Gastroesophageal sphincter (tissue), 4 donors: ENCODE data around the gene BICD1. TPM values are rescaled to one million over a fixed set of nuclear protein-coding genes. Genes with fewer than 3 reads are reported as not detected.
"Not testable (repeated sequence)": the region's sequence is repeated elsewhere in the genome, so short reads cannot be mapped to it uniquely, and the experiment has no call there.

Source experiments
- ATAC-seq: fragments of 150-250 bp; one replicate; pipeline ENCODE4 v1.9.1; 2016; ENCODE audit warnings: mild to moderate bottlenecking, moderate library complexity
- H3K27ac ChIP-seq, 4 donors: fragments of 200-600 bp; sonication (generic) in 3 of 4; 1 replicate in 3 of 4; 2 replicates in 1 of 4; pipeline ENCODE4 v1.5.1; 2016 to 2019
- H3K27me3 ChIP-seq: fragments of 200-600 bp; sonication (generic); one replicate; pipeline ENCODE4 v1.5.1; 2019
- H3K36me3 ChIP-seq, 2 donors: fragments of 200-600 bp; sonication (generic); one replicate each; pipeline ENCODE4 v1.5.1; 2019; ENCODE audit warnings: control low read depth in 1 of 2
- H3K4me1 ChIP-seq, 3 donors: fragments of 200-600 bp; sonication (generic); 1 replicate in 2 of 3; 2 replicates in 1 of 3; pipeline ENCODE4 v1.5.1; 2016 to 2019; ENCODE audit warnings: control low read depth in 2 of 3
- H3K4me3 ChIP-seq, 2 donors: fragments of 200-600 bp; sonication (generic); one replicate each; pipeline ENCODE4 v1.5.1; 2019; ENCODE audit warnings: mild to moderate bottlenecking in 1 of 2, moderate library complexity in 1 of 2
- H3K9me3 ChIP-seq, 3 donors: fragments of 200-600 bp; sonication (generic); one replicate each; pipeline ENCODE4 v1.5.1; 2017 to 2019; ENCODE audit warnings: control low read depth in 2 of 3
- EP300 ChIP-seq: sonication (generic); formaldehyde crosslinking; IDR thresholded peaks from one replicate; pipeline ENCODE4 v1.6.1; 2017; ENCODE audit warnings: antibody characterized with exemption, mild to moderate bottlenecking
- POLR2A ChIP-seq, 2 donors: fragments of 450-650 bp; IDR thresholded peaks; one replicate each; pipeline ENCODE4 v1.6.1; 2017; ENCODE audit warnings: antibody characterized with exemption in 2 of 2, mild to moderate bottlenecking in 2 of 2, moderate library complexity in 1 of 2
- POLR2AphosphoS5 ChIP-seq: sonication (generic); formaldehyde crosslinking; IDR thresholded peaks from one replicate; pipeline ENCODE4 v1.6.1; 2017; ENCODE audit warnings: antibody characterized with exemption
- WGBS, 2 donors: methylation state at CpG; one replicate each; pipeline ENCODE4 v1.1.5; 2018; ENCODE audit warnings: low coverage in 1 of 2; 5-methylcytosine and 5-hydroxymethylcytosine counted together
- total RNA-seq, 4 donors: library from RNA; depleted of rRNA; stranded (reverse); fragments of >200 nt; gene quantifications; one replicate each; pipeline ENCODE4 v1.1.0, GENCODE V29; 2016
- TF ChIP-seq, protein P1 (sequence below), 4 experiments: fragments of 200-600 bp in 2 of 4; fragments of 450-650 bp in 2 of 4; sonication (generic) in 1 of 4; IDR thresholded peaks; one replicate each; pipeline ENCODE4 v1.5.1; 2017 to 2019; ENCODE audit warnings: antibody characterized with exemption in 4 of 4, mild to moderate bottlenecking in 2 of 4, moderate library complexity in 2 of 4

Gene BICD1
- total RNA-seq, 4 donors from 2014 or later, result 3.8 to 22.5 (median 16.3) TPM

DNA sequence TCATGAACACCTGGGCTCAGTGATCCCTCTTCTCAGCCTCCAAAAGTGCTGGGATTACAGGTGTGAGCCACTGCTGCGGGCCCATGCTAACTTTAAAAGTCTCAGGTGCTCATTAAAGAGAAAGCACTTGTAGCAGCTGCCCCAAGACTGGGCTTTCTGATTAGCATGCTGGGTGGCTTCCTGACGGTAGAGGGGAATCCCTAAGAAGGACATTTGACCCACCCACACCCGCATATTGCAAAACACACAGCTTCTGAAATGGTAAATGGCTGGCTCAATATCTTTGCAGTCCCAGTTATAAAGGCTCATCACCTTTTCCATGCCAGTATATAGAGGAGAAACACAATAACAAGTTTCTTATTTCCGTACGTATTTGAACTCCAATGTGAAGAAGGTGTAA is 19.3 kb upstream of the BICD1 start:
- ATAC-seq, result no peak
- Histone ChIP-seq H3K27ac (no peak overlapping the region), H3K4me1 (no peaks in the 10 kb centered on the region), H3K9me3 (no peaks in the 10 kb centered on the region), H3K4me3 (no peak overlapping the region), H3K27me3 (no peaks in the 10 kb centered on the region), H3K36me3 (no peaks in the 10 kb centered on the region)
- TF ChIP-seq POLR2A (IDR thresholded peaks at IDR 0.05), result no peak
- TF ChIP-seq EP300, result no peak
- TF ChIP-seq, protein P1, sequence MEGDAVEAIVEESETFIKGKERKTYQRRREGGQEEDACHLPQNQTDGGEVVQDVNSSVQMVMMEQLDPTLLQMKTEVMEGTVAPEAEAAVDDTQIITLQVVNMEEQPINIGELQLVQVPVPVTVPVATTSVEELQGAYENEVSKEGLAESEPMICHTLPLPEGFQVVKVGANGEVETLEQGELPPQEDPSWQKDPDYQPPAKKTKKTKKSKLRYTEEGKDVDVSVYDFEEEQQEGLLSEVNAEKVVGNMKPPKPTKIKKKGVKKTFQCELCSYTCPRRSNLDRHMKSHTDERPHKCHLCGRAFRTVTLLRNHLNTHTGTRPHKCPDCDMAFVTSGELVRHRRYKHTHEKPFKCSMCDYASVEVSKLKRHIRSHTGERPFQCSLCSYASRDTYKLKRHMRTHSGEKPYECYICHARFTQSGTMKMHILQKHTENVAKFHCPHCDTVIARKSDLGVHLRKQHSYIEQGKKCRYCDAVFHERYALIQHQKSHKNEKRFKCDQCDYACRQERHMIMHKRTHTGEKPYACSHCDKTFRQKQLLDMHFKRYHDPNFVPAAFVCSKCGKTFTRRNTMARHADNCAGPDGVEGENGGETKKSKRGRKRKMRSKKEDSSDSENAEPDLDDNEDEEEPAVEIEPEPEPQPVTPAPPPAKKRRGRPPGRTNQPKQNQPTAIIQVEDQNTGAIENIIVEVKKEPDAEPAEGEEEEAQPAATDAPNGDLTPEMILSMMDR (IDR thresholded peaks at IDR 0.05), result no peak
- TF ChIP-seq POLR2AphosphoS5, result no peak
- 67 to 94% methylated on average over 3 to 4 of the region's 5 CpGs for WGBS, 2 donors

DNA sequence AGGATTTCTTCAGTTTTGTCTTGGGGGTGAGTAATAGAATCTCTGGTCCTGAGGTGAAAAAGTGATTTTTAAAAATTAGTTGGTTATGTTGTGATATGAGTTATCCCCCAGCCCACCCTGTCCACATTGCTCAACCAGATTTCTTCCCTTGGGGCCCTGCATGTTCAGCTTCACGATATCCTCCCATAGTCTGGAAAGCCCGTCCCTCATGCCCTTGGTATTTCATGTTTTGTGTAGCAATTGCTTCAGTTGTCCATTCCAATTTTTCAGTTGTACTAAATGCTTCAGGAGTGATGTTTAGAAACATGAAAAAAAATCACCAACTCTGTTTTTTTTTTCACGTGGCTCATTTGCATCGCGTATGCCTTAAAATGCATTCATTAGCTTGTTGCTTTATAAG is 17.5 kb upstream of the BICD1 start:
- no peak overlapping the region for H3K27ac ChIP-seq
- H3K9me3 ChIP-seq, result no peaks in the 10 kb centered on the region
- no peaks in the 10 kb centered on the region for H3K27me3 ChIP-seq
- no peak overlapping the region for H3K4me3 ChIP-seq
- 83 to 91% methylated on average over 5 of the region's 5 CpGs for WGBS, 2 donors
- H3K36me3 ChIP-seq, result no peaks in the 10 kb centered on the region
- no peak for ATAC-seq
- TF ChIP-seq POLR2A (IDR thresholded peaks at IDR 0.05), result no peak
- H3K4me1 ChIP-seq, result no peaks in the 10 kb centered on the region

DNA sequence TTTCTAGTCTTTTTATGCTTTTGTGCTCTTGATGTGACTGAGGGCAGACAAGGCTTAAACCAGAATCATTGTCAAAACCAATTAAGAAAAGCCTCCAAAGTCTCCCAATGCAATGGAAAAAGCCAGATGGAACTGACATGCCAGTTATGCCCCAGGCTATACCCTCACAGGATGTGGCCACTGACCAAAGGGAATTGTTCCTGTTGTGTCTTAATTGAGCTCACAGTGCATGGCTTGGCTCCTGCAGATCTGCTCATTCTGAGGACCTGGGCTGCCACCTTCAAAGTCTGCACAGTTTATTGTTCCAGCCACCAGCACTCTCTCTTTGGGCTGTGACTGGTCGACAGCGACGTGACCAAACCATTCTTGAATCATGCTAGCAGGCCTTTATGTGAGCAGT is 17.1 kb upstream of the BICD1 start:
- Histone ChIP-seq H3K27me3 (no peaks in the 10 kb centered on the region), H3K4me1 (no peaks in the 10 kb centered on the region), H3K36me3 (no peaks in the 10 kb centered on the region), H3K27ac (no peak overlapping the region), H3K9me3 (no peaks in the 10 kb centered on the region), H3K4me3 (no peak overlapping the region)
- ATAC-seq, result no peak
- TF ChIP-seq, protein P1 (IDR thresholded peaks at IDR 0.05), result no peak
- TF ChIP-seq EP300, result no peak
- TF ChIP-seq POLR2A (IDR thresholded peaks at IDR 0.05), result no peak
- TF ChIP-seq POLR2AphosphoS5, result no peak
- no CpG with 5 or more reads among the region's 3 CpGs for WGBS, 2 donors

DNA sequence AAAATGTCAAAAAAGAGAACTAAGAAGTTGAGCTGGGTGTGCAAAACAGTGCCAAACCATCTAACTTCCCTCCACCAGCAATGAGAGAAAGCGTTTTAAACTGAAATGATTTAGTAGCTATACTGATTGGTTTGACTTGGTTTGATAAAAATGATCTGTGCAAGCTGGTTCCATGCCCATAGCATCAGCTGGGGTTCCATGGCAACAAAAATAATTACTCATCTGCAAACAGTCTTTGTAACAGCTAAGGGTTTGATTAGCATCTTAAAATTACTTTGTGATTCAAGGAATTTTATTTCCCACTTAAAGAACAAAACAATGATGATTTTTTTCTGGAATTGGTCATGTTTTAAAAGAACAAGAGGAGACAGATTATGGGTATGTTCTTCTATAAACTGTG is 15.0 kb upstream of the BICD1 start:
- no peak for ATAC-seq
- no peak overlapping the region for H3K4me3 ChIP-seq
- 60 to 63% methylated on average over 1 of the region's 1 CpG for WGBS, 2 donors
- H3K27me3 ChIP-seq, result no peaks in the 10 kb centered on the region
- no peaks in the 10 kb centered on the region for H3K4me1 ChIP-seq
- H3K36me3 ChIP-seq, result no peaks in the 10 kb centered on the region
- no peak for TF ChIP-seq POLR2A (IDR thresholded peaks at IDR 0.05)
- TF ChIP-seq, protein P1 (IDR thresholded peaks at IDR 0.05), result no peak
- no peak for TF ChIP-seq POLR2AphosphoS5
- TF ChIP-seq EP300, result no peak
- no peak overlapping the region for H3K27ac ChIP-seq
- H3K9me3 ChIP-seq, result no peaks in the 10 kb centered on the region

DNA sequence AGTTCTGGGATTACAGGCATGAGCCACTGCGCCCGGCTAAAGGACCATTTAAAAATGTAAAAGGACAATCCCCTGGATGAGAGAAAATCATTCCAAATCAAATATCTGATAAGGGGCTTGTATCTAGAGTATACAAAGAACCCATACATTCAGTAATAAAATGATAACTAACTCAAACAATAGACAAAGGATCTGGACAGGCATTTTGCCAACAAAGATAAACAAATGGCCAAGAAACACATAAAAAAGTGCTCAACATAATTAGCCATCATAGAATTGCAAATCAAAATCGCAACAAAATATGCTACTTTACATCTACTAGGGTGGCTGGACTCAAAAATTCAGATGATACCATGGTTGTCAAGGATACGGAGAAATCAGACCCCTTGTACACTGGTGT is 8.5 kb upstream of the BICD1 start:
- H3K27ac ChIP-seq, result no peak overlapping the region
- no peaks in the 10 kb centered on the region for H3K27me3 ChIP-seq
- H3K9me3 ChIP-seq, result no peaks in the 10 kb centered on the region
- 53 to 75% methylated on average over 4 of the region's 4 CpGs for WGBS, 2 donors
- no peak for TF ChIP-seq EP300
- TF ChIP-seq, protein P1 (IDR thresholded peaks at IDR 0.05), result no peak
- no peak for TF ChIP-seq POLR2AphosphoS5
- no peak for TF ChIP-seq POLR2A (IDR thresholded peaks at IDR 0.05)
- ATAC-seq, result no peak
- H3K4me3 ChIP-seq, result no peak overlapping the region
- H3K36me3 ChIP-seq, result no peaks in the 10 kb centered on the region
- no peaks in the 10 kb centered on the region for H3K4me1 ChIP-seq

DNA sequence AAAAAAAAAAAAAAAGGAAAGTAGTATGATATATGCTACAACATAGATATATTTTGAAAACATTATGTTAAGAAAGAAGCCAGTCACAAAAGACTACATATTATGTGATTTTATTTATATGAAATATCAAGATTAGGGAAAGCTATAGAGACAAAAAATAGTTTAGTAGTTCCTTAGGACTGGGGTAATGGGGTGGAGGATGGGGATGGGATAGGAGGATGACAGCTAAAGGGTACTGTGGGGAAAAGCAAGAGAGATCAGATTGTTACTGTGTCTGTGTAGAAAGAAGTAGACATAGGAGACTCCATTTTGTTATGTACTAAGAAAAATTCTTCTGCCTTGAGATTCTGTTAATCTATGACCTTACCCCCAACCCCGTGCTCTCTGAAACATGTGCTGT is 7.4 kb upstream of the BICD1 start:
- H3K27ac ChIP-seq, H3K27me3 ChIP-seq, H3K36me3 ChIP-seq, ATAC-seq, H3K4me3 ChIP-seq, H3K9me3 ChIP-seq, H3K4me1 ChIP-seq: not testable (repeated sequence)
- WGBS, 2 donors, result no CpG with 5 or more reads among the region's 1 CpG
